Measurements from ENCODE around the gene CNST. TPM values are rescaled to one million over a fixed set of nuclear protein-coding genes. Genes with fewer than 3 reads are reported as not detected.
"Not testable (repeated sequence)": the region's sequence is repeated elsewhere in the genome, so short reads cannot be mapped to it uniquely, and the experiment has no call there.

Gene CNST
- polyA plus RNA-seq, 4 donors = 16.0 to 23.5 (median 22.2) TPM

- no peak for DNase-seq (ENCODE audit: low read depth in 4 of 4, low spot score in 3 of 4)
Measured at GRCh38 chr1:246617156-246617555, 50.9 kb downstream of the CNST start.

- no peak for DNase-seq (ENCODE audit: low read depth in 4 of 4, low spot score in 3 of 4)
Measured at GRCh38 chr1:246617768-246618167, 51.5 kb downstream of the CNST start.

GRCh38 chr1:246618240-246618808, 52.1 kb downstream of the CNST start:
- DNase-seq (ENCODE audit: low read depth in 4 of 4, low spot score in 3 of 4) = no peak

GRCh38 chr1:246622035-246622652, 55.9 kb downstream of the CNST start:
- no peak for DNase-seq (ENCODE audit: low read depth in 4 of 4, low spot score in 3 of 4)

GRCh38 chr1:246624091-246624490, 57.8 kb downstream of the CNST start:
- no peak for DNase-seq (ENCODE audit: low read depth in 4 of 4, low spot score in 3 of 4)

GRCh38 chr1:246629030-246629429, 62.8 kb downstream of the CNST start:
- DNase-seq (ENCODE audit: low read depth in 4 of 4, low spot score in 3 of 4) = no peak

GRCh38 chr1:246629976-246630375, 63.7 kb downstream of the CNST start:
- DNase-seq (ENCODE audit: low read depth in 4 of 4, low spot score in 3 of 4) = no peak

- DNase-seq (ENCODE audit: low read depth in 4 of 4, low spot score in 3 of 4) = no peak
Measured at GRCh38 chr1:246631426-246631825, 65.2 kb downstream of the CNST start.

GRCh38 chr1:246632281-246633168, 66.3 kb downstream of the CNST start:
- peak in 1 of 4 donors; percentile 21 for DNase-seq (ENCODE audit: low read depth in 4 of 4, low spot score in 3 of 4)

GRCh38 chr1:246634659-246635058, 68.4 kb downstream of the CNST start:
- not testable (repeated sequence) for DNase-seq (ENCODE audit: low read depth in 4 of 4, low spot score in 3 of 4)

- DNase-seq (ENCODE audit: low read depth in 4 of 4, low spot score in 3 of 4) = no peak
Measured at GRCh38 chr1:246638941-246639655, 72.8 kb downstream of the CNST start.

- DNase-seq (ENCODE audit: low read depth in 4 of 4, low spot score in 3 of 4) = no peak
Measured at GRCh38 chr1:246639732-246640131, 73.5 kb downstream of the CNST start.

- DNase-seq (ENCODE audit: low read depth in 4 of 4, low spot score in 3 of 4) = no peak
Measured at GRCh38 chr1:246640747-246641146, 74.5 kb downstream of the CNST start.

- no peak for DNase-seq (ENCODE audit: low read depth in 4 of 4, low spot score in 3 of 4)
Measured at GRCh38 chr1:246641394-246641793, 75.1 kb downstream of the CNST start.

- DNase-seq (ENCODE audit: low read depth in 4 of 4, low spot score in 3 of 4) = no peak
Measured at GRCh38 chr1:246642719-246643118, 76.5 kb downstream of the CNST start.

GRCh38 chr1:246647113-246647512, 80.9 kb downstream of the CNST start:
- peak in 1 of 4 donors; percentile 11 for DNase-seq (ENCODE audit: low read depth in 4 of 4, low spot score in 3 of 4)

- DNase-seq (ENCODE audit: low read depth in 4 of 4, low spot score in 3 of 4) = no peak
Measured at GRCh38 chr1:246647513-246647912, 81.3 kb downstream of the CNST start.

- DNase-seq (ENCODE audit: low read depth in 4 of 4, low spot score in 3 of 4) = no peak
Measured at GRCh38 chr1:246651012-246651695, 84.9 kb downstream of the CNST start.

- no peak for DNase-seq (ENCODE audit: low read depth in 4 of 4, low spot score in 3 of 4)
Measured at GRCh38 chr1:246658567-246658966, 92.3 kb downstream of the CNST start.

- no peak for DNase-seq (ENCODE audit: low read depth in 4 of 4, low spot score in 3 of 4)
Measured at GRCh38 chr1:246659594-246660140, 93.4 kb downstream of the CNST start.

Measured in left renal pelvis (tissue), 4 donors.